ENCODE data around the gene NDUFA7. TPM values are rescaled to one million over a fixed set of nuclear protein-coding genes. Genes with fewer than 3 reads are reported as not detected.
A peak's percentile ranks its signal among the peaks of the same experiment; 100 is the strongest.
"Not testable (repeated sequence)": the region's sequence is repeated elsewhere in the genome, so short reads cannot be mapped to it uniquely, and the experiment has no call there.

The NDUFA7 gene
- total RNA-seq, 4 donors from 2014 or later, result 11.2 to 40.0 (median 18.6) TPM

DNA sequence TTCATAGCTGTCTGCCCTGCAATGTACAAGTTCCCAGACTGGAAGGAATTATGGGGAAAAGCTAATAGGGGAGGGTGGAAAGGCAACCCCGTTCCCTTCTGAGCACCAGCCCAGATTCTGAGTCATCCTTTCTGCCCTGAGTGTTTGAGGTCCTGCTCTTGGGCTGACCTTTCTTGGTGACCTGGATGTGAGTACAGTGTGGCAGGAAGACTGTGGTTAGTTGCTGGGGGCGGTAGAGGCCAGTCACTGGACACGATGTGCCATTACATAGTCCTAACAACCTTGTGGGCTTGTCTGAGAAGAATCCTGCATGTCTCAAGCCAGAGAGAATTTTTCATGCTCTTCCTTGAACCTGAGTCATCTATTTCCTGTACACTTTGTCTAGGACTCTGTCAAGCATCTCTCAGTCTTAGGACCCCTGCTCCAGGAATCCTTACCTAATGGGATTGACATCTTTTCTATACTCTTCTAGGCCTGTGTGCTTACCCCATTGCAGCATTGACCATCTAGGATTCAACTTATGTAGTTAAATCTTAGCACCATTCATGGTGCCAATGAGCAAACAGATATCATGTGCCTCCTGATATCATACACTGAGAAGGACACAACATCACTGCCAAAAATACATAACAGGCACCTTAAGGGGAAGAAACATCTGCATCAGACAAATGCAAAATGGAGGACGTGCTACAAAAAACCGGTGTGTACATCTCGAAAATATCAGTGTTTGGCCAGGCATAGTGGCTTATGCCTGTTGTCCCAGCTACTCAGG is 34.6 kb upstream of the NDUFA7 start:
- in situ Hi-C loops (cut with MboI; ENCODE audit: low pct_ligation_motif_present in 1 of 4, low pct_unique_long_range_greater_than_20kb in 1 of 4, low sequenced_read_pairs in 3 of 4), result loop anchor here in 2 of 4 donors (10.0 kb wide), 2 partner anchors 49 to 149 kb away; partner anchors contain the start of gene PRAM1 (in 2 of the 2)
- no peak for DNase-seq
- TF ChIP-seq POLR2AphosphoS5 (IDR thresholded peaks at IDR 0.05), result peak; percentile 5 to 58 (median 17)
- TF ChIP-seq, protein P1, sequence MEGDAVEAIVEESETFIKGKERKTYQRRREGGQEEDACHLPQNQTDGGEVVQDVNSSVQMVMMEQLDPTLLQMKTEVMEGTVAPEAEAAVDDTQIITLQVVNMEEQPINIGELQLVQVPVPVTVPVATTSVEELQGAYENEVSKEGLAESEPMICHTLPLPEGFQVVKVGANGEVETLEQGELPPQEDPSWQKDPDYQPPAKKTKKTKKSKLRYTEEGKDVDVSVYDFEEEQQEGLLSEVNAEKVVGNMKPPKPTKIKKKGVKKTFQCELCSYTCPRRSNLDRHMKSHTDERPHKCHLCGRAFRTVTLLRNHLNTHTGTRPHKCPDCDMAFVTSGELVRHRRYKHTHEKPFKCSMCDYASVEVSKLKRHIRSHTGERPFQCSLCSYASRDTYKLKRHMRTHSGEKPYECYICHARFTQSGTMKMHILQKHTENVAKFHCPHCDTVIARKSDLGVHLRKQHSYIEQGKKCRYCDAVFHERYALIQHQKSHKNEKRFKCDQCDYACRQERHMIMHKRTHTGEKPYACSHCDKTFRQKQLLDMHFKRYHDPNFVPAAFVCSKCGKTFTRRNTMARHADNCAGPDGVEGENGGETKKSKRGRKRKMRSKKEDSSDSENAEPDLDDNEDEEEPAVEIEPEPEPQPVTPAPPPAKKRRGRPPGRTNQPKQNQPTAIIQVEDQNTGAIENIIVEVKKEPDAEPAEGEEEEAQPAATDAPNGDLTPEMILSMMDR (IDR thresholded peaks at IDR 0.05), result no peak

GRCh38 chr19:8352845-8353244 is 31.7 kb upstream of the NDUFA7 start:
- WGBS, 2 donors (ENCODE audit: low coverage in 1 of 2), result 56% methylated on average over 5 of the region's 5 CpGs; no CpG with 5 or more reads in 1 of the 2 donors
- H3K4me3 ChIP-seq, H3K27ac ChIP-seq, H3K36me3 ChIP-seq, H3K9me3 ChIP-seq, DNase-seq: not testable (repeated sequence)
- H3K27me3 ChIP-seq, result peaks cover 25% of the 10 kb centered on the region
- peaks cover 0 to 19% (median 5%) of the 10 kb centered on the region in 4 donors for H3K4me1 ChIP-seq
- intact Hi-C loops (cut with DNase I; ENCODE audit: low total_unique reads), result loop anchor here (10.0 kb wide), 1 partner anchor 152 kb away; the partner anchor contains the start of gene PRAM1
- in situ Hi-C loops (cut with MboI; ENCODE audit: low pct_ligation_motif_present in 1 of 4, low pct_unique_long_range_greater_than_20kb in 1 of 4, low sequenced_read_pairs in 3 of 4), result loop anchor here in 2 of 4 donors (10.0 kb wide), 2 partner anchors 52 to 152 kb away; partner anchors contain the start of gene PRAM1 (in 2 of the 2)

More for the DNA sequence above, 34.6 kb upstream of the NDUFA7 start:
- intact Hi-C loops (cut with DNase I; ENCODE audit: low total_unique reads), result loop anchor here (2.0 to 10.0 kb wide), 2 partner anchors 41 to 149 kb away; partner anchors contain the start of gene PRAM1
- Histone ChIP-seq H3K4me1 (peaks cover 0 to 19% (median 5%) of the 10 kb centered on the region in 4 donors), H3K27me3 (peaks cover 25% of the 10 kb centered on the region), H3K9me3 (no peaks in the 10 kb centered on the region), H3K4me3 (no peak overlapping the region), H3K27ac (peak overlapping the region in 2 of 4 donors; percentile 5 to 26), H3K36me3 (no peaks in the 10 kb centered on the region)
- WGBS, 2 donors (ENCODE audit: low coverage in 1 of 2), result 55 to 73% methylated on average over 3 to 6 of the region's 6 CpGs

GRCh38 chr19:8352134-8352827 is 31.1 kb upstream of the NDUFA7 start:
- H3K4me3 ChIP-seq, result no peak overlapping the region
- H3K27me3 ChIP-seq, result peaks cover 25% of the 10 kb centered on the region
- H3K27ac ChIP-seq, result no peak overlapping the region
- no peak for DNase-seq
- intact Hi-C loops (cut with DNase I; ENCODE audit: low total_unique reads), result loop anchor here (10.0 kb wide), 1 partner anchor 153 kb away; the partner anchor contains the start of gene PRAM1
- in situ Hi-C loops (cut with MboI; ENCODE audit: low pct_ligation_motif_present in 1 of 4, low pct_unique_long_range_greater_than_20kb in 1 of 4, low sequenced_read_pairs in 3 of 4), result loop anchor here in 2 of 4 donors (10.0 kb wide), 2 partner anchors 53 to 153 kb away; partner anchors contain the start of gene PRAM1 (in 2 of the 2)
- H3K9me3 ChIP-seq, result no peaks in the 10 kb centered on the region
- H3K4me1 ChIP-seq, result peaks cover 0 to 19% (median 5%) of the 10 kb centered on the region in 4 donors
- TF ChIP-seq, protein P1 (IDR thresholded peaks at IDR 0.05), result no peak
- no peak for TF ChIP-seq POLR2A (IDR thresholded peaks at IDR 0.05)
- no peak for TF ChIP-seq POLR2AphosphoS5 (IDR thresholded peaks at IDR 0.05)
- no peak for TF ChIP-seq EP300 (IDR thresholded peaks at IDR 0.05; ENCODE audit: low read depth)
- H3K36me3 ChIP-seq, result no peaks in the 10 kb centered on the region
- WGBS, 2 donors (ENCODE audit: low coverage in 1 of 2), result 16 to 23% methylated on average over 4 to 10 of the region's 10 CpGs

- in situ Hi-C loops (cut with MboI; ENCODE audit: low pct_ligation_motif_present in 1 of 4, low pct_unique_long_range_greater_than_20kb in 1 of 4, low sequenced_read_pairs in 3 of 4), result loop anchor here in 2 of 4 donors (10.0 kb wide), 2 partner anchors 55 to 155 kb away; partner anchors contain the start of gene PRAM1 (in 2 of the 2)
- H3K4me3 ChIP-seq, H3K36me3 ChIP-seq, DNase-seq, H3K9me3 ChIP-seq, H3K27ac ChIP-seq: not testable (repeated sequence)
- 61 to 69% methylated on average over 4 to 8 of the region's 8 CpGs for WGBS, 2 donors (ENCODE audit: low coverage in 1 of 2)
- intact Hi-C loops (cut with DNase I; ENCODE audit: low total_unique reads), result loop anchor here (10.0 kb wide), 1 partner anchor 155 kb away; the partner anchor contains the start of gene PRAM1
- Histone ChIP-seq H3K4me1 (peaks cover 0 to 19% (median 5%) of the 10 kb centered on the region in 4 donors), H3K27me3 (peaks cover 33% of the 10 kb centered on the region)
Measured at GRCh38 chr19:8349629-8350372, 28.6 kb upstream of the NDUFA7 start.
